IMR-90 (cell line): Measurements from ENCODE around the gene FMN1. TPM values are rescaled to one million over a fixed set of nuclear protein-coding genes. Genes with fewer than 3 reads are reported as not detected.

Source experiments
- ATAC-seq: fragments of 200-7000 bp; cut with Tn5 transposase; 2 replicates; pipeline ENCODE4 v1.9.1; 2020; ENCODE audit warnings: low read depth, mild to moderate bottlenecking, moderate library complexity
- BruUV-seq: library from RNA; stranded (reverse); fragments of 400-500 nt; replicated peaks from 2 replicates; lab custom pipeline; 2021; lab: Mats Ljungman, UMichigan
- CTCF ChIA-PET: fragments of 300-600 bp; formaldehyde crosslinking; extraction: SDS; loops from one replicate; lab custom pipeline; 2021; ENCODE audit warnings: antibody characterized with exemption; lab: Yijun Ruan, JAX
- POLR2A ChIA-PET: fragments of 300-600 bp; sonication (Branson Sonifier 250); formaldehyde crosslinking; loops from one replicate; lab custom pipeline; 2022; ENCODE audit warnings: antibody characterized with exemption; ENCODE audit not compliant: unreplicated experiment; lab: Charles Lee
- DNase-seq: peaks from one replicate; pipeline ENCODE4 v3.0.0; 2013
- H2AFZ ChIP-seq: replicated peaks from 2 replicates; pipeline ENCODE3; 2013; ENCODE audit warnings: low read length, mild to moderate bottlenecking; ENCODE audit not compliant: poor library complexity
- H2AK5ac ChIP-seq: 2 replicates; pipeline ENCODE4 v1.6.1; 2013; ENCODE audit warnings: low read depth, low read length, inconsistent platforms
- H2AK9ac ChIP-seq: replicated peaks from 2 replicates; pipeline ENCODE3; 2013; ENCODE audit warnings: mild to moderate bottlenecking, low read depth, low read length, moderate library complexity; ENCODE audit not compliant: poor library complexity
- H2BK120ac ChIP-seq: 2 replicates; pipeline ENCODE4 v1.6.1; 2013; ENCODE audit warnings: low read depth, low read length, inconsistent platforms
- H2BK15ac ChIP-seq: 3 replicates; pipeline ENCODE4 v1.6.1; 2013; ENCODE audit warnings: low read depth, low read length, inconsistent platforms
- H2BK20ac ChIP-seq: 2 replicates; pipeline ENCODE4 v1.6.1; 2013; ENCODE audit warnings: low read depth, mild to moderate bottlenecking, inconsistent platforms, low read length, moderate library complexity
- H2BK5ac ChIP-seq: 2 replicates; pipeline ENCODE4 v1.6.1; 2013; ENCODE audit warnings: mild to moderate bottlenecking, low read depth, low read length, inconsistent platforms; ENCODE audit not compliant: poor library complexity, severe bottlenecking
- H3K14ac ChIP-seq: replicated peaks from 2 replicates; pipeline ENCODE4 v1.6.1; 2013; ENCODE audit warnings: low read depth, low read length, inconsistent platforms
- H3K18ac ChIP-seq: 2 replicates; pipeline ENCODE4 v1.6.1; 2013; ENCODE audit warnings: low read depth, low read length, control low read depth
- H3K23ac ChIP-seq: 2 replicates; pipeline ENCODE4 v1.6.1; 2013; ENCODE audit warnings: low read depth, low read length, inconsistent platforms
- H3K27ac ChIP-seq: 2 replicates; pipeline ENCODE4 v1.5.1; 2013; ENCODE audit warnings: mild to moderate bottlenecking, control low read depth, low read length; ENCODE audit not compliant: insufficient read depth
- H3K27me3 ChIP-seq: 2 replicates; pipeline ENCODE4 v1.6.1; 2013; ENCODE audit warnings: low read length; ENCODE audit not compliant: control insufficient read depth, insufficient read depth
- H3K36me3 ChIP-seq: 2 replicates; pipeline ENCODE4 v1.6.1; 2013; ENCODE audit warnings: low read length, mixed read lengths; ENCODE audit not compliant: control insufficient read depth, insufficient read depth
- H3K4ac ChIP-seq: 2 replicates; pipeline ENCODE4 v1.6.1; 2013; ENCODE audit warnings: low read depth, low read length, inconsistent platforms
- H3K4me1 ChIP-seq: 2 replicates; pipeline ENCODE4 v1.6.1; 2013; ENCODE audit warnings: low read length, mixed read lengths; ENCODE audit not compliant: control insufficient read depth, insufficient read depth
- H3K4me2 ChIP-seq: 2 replicates; pipeline ENCODE4 v1.6.1; 2013; ENCODE audit warnings: low read depth, mild to moderate bottlenecking, control low read depth, low read length, moderate library complexity
- H3K4me3 ChIP-seq: 2 replicates; pipeline ENCODE4 v1.5.1; 2013; ENCODE audit warnings: low read depth, mild to moderate bottlenecking, control low read depth, low read length, moderate library complexity; ENCODE audit not compliant: insufficient read depth
- H3K56ac ChIP-seq: 2 replicates; pipeline ENCODE4 v1.6.1; 2013; ENCODE audit warnings: low read length, inconsistent platforms; ENCODE audit not compliant: insufficient read depth; ENCODE audit errors: extremely low read depth
- H3K79me1 ChIP-seq, 2 experiments: 2 replicates each; pipeline ENCODE4 v1.6.1; 2013; ENCODE audit warnings: low read length in 2 of 2, inconsistent platforms in 1 of 2, low read depth in 1 of 2
- H3K9ac ChIP-seq: 2 replicates; pipeline ENCODE4 v1.6.1; 2013; ENCODE audit warnings: low read depth, low read length, control low read depth
- H3K9me1 ChIP-seq: 2 replicates; pipeline ENCODE4 v1.6.1; 2013; ENCODE audit warnings: low read length, inconsistent platforms; ENCODE audit not compliant: insufficient read depth
- H3K9me3 ChIP-seq: 2 replicates; pipeline ENCODE4 v1.6.1; 2013; ENCODE audit warnings: low read length; ENCODE audit not compliant: control insufficient read depth, insufficient read depth
- H4K20me1 ChIP-seq: 2 replicates; pipeline ENCODE4 v1.6.1; 2013; ENCODE audit warnings: low read length, inconsistent platforms; ENCODE audit not compliant: insufficient read depth
- H4K5ac ChIP-seq: 2 replicates; pipeline ENCODE4 v1.6.1; 2013; ENCODE audit warnings: mild to moderate bottlenecking, low read depth, low read length, control low read depth
- H4K8ac ChIP-seq, 2 experiments: 2 replicates each; pipeline ENCODE4 v1.6.1; 2013; ENCODE audit warnings: low read depth in 2 of 2, low read length in 2 of 2, control low read depth in 1 of 2, inconsistent platforms in 1 of 2
- H4K91ac ChIP-seq: 2 replicates; pipeline ENCODE4 v1.6.1; 2013; ENCODE audit warnings: low read depth, low read length, inconsistent platforms; ENCODE audit not compliant: insufficient read depth
- CEBPB ChIP-seq: IDR thresholded peaks from 2 replicates; pipeline ENCODE4 v1.6.1; 2012; ENCODE audit warnings: low read depth, low read length, improper control_type of control experiment
- RAD21 ChIP-seq: IDR thresholded peaks from 2 replicates; pipeline ENCODE4 v1.6.1; 2012; ENCODE audit warnings: low read length, improper control_type of control experiment
- RCOR1 ChIP-seq: IDR thresholded peaks from 2 replicates; pipeline ENCODE4 v1.6.1; 2012; ENCODE audit warnings: mild to moderate bottlenecking, low read length, improper control_type of control experiment; ENCODE audit not compliant: insufficient replicate concordance
- SMC3 ChIP-seq: fragments of 150-350 bp; IDR thresholded peaks from 2 replicates; pipeline ENCODE4 v1.6.1; 2016; ENCODE audit warnings: low read depth, mild to moderate bottlenecking, antibody characterized with exemption, low read length, moderate library complexity
- whole genome bisulfite sequencing, 2 experiments: methylation state at CpG; one replicate each; pipeline versions ENCODE4 v1.1.5 to v1.1.7; 2013; ENCODE audit warnings: missing lambda C conversion rate in 2 of 2; ENCODE audit not compliant: insufficient read length in 1 of 2; ENCODE audit errors: extremely low coverage in 2 of 2; 5-methylcytosine and 5-hydroxymethylcytosine counted together
- dilution Hi-C: fragments of 300-500 bp; cut with HindIII; formaldehyde crosslinking; loops from one replicate; pipeline ENCODE4 v1.14.3; 2018; ENCODE audit warnings: low sequenced_read_pairs; ENCODE audit not compliant: unreplicated experiment
- in situ Hi-C: fragments of 300-500 bp; cut with MboI; formaldehyde crosslinking; loops from 3 replicates; pipeline ENCODE4 v1.14.3; 2019; ENCODE audit warnings: low sequenced_read_pairs, inconsistent platforms, mixed read lengths
- intact Hi-C: fragments of 100-400 bp; cut with micrococcal nuclease; formaldehyde crosslinking; loops from 2 replicates; pipeline ENCODE4 v1.10.0; 2022
- polyA plus RNA-seq, 3 experiments: library from polyadenylated mRNA; depleted of rRNA; stranded (reverse); fragments of >200 nt; gene quantifications; 2 replicates each; pipeline ENCODE4 v1.2.3, GENCODE V29; 2012; ENCODE audit warnings: low replicate concordance in 1 of 3
- total RNA-seq: library from RNA; depleted of rRNA; stranded (reverse); fragments of >200 nt; gene quantifications from 2 replicates; pipeline ENCODE4 v1.2.3, GENCODE V29; 2012

The FMN1 gene
- total and polyA plus RNA-seq, 2 of the 4 experiments (the other 2 are of a cell fraction), result 7.3 to 17.6 TPM

DNA sequence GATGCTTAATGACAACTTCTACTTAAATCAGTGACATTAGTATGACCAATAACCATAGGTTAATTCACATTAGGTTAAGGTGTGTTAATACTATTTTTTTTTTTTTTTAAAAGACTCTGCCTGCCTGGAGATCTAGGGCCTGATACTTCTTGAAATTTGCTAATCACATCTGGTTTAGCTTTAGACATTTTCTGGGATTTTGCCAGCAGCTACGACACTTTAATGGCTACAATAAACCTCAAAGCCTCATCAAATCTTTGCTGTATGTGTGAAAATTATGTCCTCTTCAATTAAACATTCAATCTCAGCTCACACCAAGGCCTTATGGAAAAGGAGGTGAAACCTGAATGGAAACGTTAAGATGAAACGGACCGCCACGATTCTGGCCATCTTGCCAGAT lies 308.8 kb downstream of the FMN1 start:
- H3K4me2 ChIP-seq, result no peak overlapping the region
- peak overlapping the region; percentile 46; the same call in 1 of the 2 replicates for H3K4ac ChIP-seq
- no peak overlapping the region for H2AK5ac ChIP-seq
- no peak overlapping the region for H3K23ac ChIP-seq
- no peak overlapping the region for H2AK9ac ChIP-seq
- H3K56ac ChIP-seq, result no peak overlapping the region
- peak overlapping the region; percentile 21; the same call in 1 of the 2 replicates for H2BK20ac ChIP-seq
- no TSS peak for BruUV-seq
- H2BK120ac ChIP-seq, result no peak overlapping the region
- H4K8ac ChIP-seq, result no peak overlapping the region; a peak in 1 of 4 replicates
- H4K20me1 ChIP-seq, result no peaks in the 10 kb centered on the region
- H3K9me3 ChIP-seq, result no peaks in the 10 kb centered on the region
- peaks cover 9% of the 10 kb centered on the region; the same call in 1 of the 2 replicates for H3K36me3 ChIP-seq
- peak overlapping the region; percentile 85 for H2BK5ac ChIP-seq
- ATAC-seq (no peak), DNase-seq (no peak)
- no peak overlapping the region for H3K14ac ChIP-seq
- ChIA-PET POLR2A (no interaction called here), CTCF (interaction anchor here (2.0 kb wide), 1 partner anchor 13 kb away, joined by 5 read pairs; no protein-coding TSS in a partner anchor)
- H3K27ac ChIP-seq, result no peak overlapping the region
- intact Hi-C loops (no loop called here), dilution Hi-C loops (no loop called here), in situ Hi-C loops (no loop called here)
- peak overlapping the region; percentile 85; the same call in 1 of the 2 replicates for H4K5ac ChIP-seq
- TF ChIP-seq RAD21 (no peak), SMC3 (no peak), RCOR1 (no peak), CEBPB (no peak)
- peaks cover 13 to 49% of the 10 kb centered on the region in 2 experiments; a peak in 3 of 4 replicates for H3K79me1 ChIP-seq
- H3K27me3 ChIP-seq, result no peaks in the 10 kb centered on the region
- peak overlapping the region; percentile 37; the same call in 1 of the 2 replicates for H3K18ac ChIP-seq
- H4K91ac ChIP-seq, result peak overlapping the region; percentile 46; the same call in 1 of the 2 replicates
- no CpG with 5 or more reads among the region's 5 CpGs for whole genome bisulfite sequencing, 2 experiments
- H3K4me1 ChIP-seq, result peaks cover 17% of the 10 kb centered on the region
- peaks cover 16% of the 10 kb centered on the region for H3K9me1 ChIP-seq
- no peak overlapping the region for H3K9ac ChIP-seq
- no peak overlapping the region for H2AFZ ChIP-seq
- no peak overlapping the region; the same call in 2 of the 3 replicates for H2BK15ac ChIP-seq
- no peak overlapping the region for H3K4me3 ChIP-seq
